Activated CD8-positive, alpha-beta memory T cell treated with anti-CD3 and anti-CD28 coated beads, Interleukin-2, amount 50 U/mL, for 1 hour (primary cell): ENCODE measurements around the gene CASP1.
"Not testable (repeated sequence)": the region's sequence is repeated elsewhere in the genome, so short reads cannot be mapped to it uniquely, and the experiment has no call there.

ENCODE experiments used
- DNase-seq: peaks from one replicate; pipeline ENCODE4 v3.0.0-alpha.2; 2020; ENCODE audit errors: extremely low read depth

CASP1 gene

GRCh38 chr11:105034813-105035620 lies at the start of gene CASP1:
Gene CASP1, minus strand, starts transcription at chr11:105035144. Its CDS starts 31 bp downstream, at chr11:105035113.
- no peak for DNase-seq

GRCh38 chr11:105081412-105082150 lies 46.6 kb upstream of the CASP1 start:
- DNase-seq, result no peak

- not testable (repeated sequence) for DNase-seq
Observed at GRCh38 chr11:105080171-105080906, 45.4 kb upstream of the CASP1 start.

- DNase-seq, result no peak
Observed at GRCh38 chr11:105078283-105078682, 43.3 kb upstream of the CASP1 start.

- DNase-seq, result not testable (repeated sequence)
Observed at GRCh38 chr11:105077141-105077790, 42.3 kb upstream of the CASP1 start.

GRCh38 chr11:105074166-105074530 lies 39.2 kb upstream of the CASP1 start:
- no peak for DNase-seq

- DNase-seq, result no peak
Observed at GRCh38 chr11:105073456-105074165, 38.7 kb upstream of the CASP1 start.

GRCh38 chr11:105072080-105072479 lies 37.1 kb upstream of the CASP1 start:
- DNase-seq, result not testable (repeated sequence)

- no peak for DNase-seq
Observed at GRCh38 chr11:105071089-105071732, 36.3 kb upstream of the CASP1 start.

GRCh38 chr11:105070306-105070705 lies 35.4 kb upstream of the CASP1 start:
- DNase-seq, result no peak

GRCh38 chr11:105069749-105070148 lies 34.8 kb upstream of the CASP1 start:
- DNase-seq, result not testable (repeated sequence)

- DNase-seq, result not testable (repeated sequence)
Observed at GRCh38 chr11:105063245-105063941, 28.4 kb upstream of the CASP1 start.

- no peak for DNase-seq
Observed at GRCh38 chr11:105057432-105057831, 22.5 kb upstream of the CASP1 start.

- no peak for DNase-seq
Observed at GRCh38 chr11:105056446-105056845, 21.5 kb upstream of the CASP1 start.

- DNase-seq, result no peak
Observed at GRCh38 chr11:105054723-105055493, 20.0 kb upstream of the CASP1 start.

- DNase-seq, result no peak
Observed at GRCh38 chr11:105052487-105052886, 17.5 kb upstream of the CASP1 start.

GRCh38 chr11:105051559-105051958 lies 16.6 kb upstream of the CASP1 start:
- no peak for DNase-seq

- DNase-seq, result no peak
Observed at GRCh38 chr11:105049481-105049880, 14.5 kb upstream of the CASP1 start.

GRCh38 chr11:105046898-105047579 lies 12.1 kb upstream of the CASP1 start:
- DNase-seq, result no peak
